ENCODE measurements around the gene NELL1.

DNA sequence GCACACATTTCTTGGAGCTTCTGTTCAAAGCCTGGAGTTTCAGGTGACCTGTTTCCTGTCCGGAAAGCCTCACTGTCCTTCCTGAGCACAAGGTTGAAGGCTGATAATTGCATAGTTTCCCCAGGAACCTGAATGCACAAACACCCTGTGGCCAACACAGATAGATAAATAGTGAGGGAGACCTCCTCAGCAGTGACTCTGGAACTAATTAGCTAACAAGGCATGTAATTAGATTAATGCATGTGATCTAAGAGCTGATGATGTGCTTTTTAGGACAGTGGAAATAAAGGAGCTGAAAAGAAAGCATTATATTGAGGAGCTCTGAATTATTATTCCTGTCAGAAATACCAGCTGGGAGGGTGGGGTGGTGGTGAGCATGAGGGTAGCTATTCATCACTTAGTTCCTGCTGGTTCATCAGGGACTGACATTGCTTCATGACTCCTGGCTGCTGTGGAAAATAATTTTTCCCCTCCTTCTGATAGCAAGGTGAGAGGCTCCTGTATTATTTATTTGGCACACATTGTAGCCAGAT is 101.1 kb downstream of the NELL1 start:
- TF ChIP-seq CTCF (IDR thresholded peaks at IDR 0.05): no peak
- no peak for TF ChIP-seq POLR2A (IDR thresholded peaks at IDR 0.05)
